HepG2 (cell line): ENCODE results near the gene MGA. TPM values are rescaled to one million over a fixed set of nuclear protein-coding genes. Genes with fewer than 3 reads are reported as not detected.

Experiments used
- ATAC-seq: fragments of 200-7000 bp; cut with Tn5 transposase; 3 replicates; pipeline ENCODE4 v1.9.1; 2020; ENCODE audit warnings: mild to moderate bottlenecking, moderate library complexity
- BruUV-seq: library from RNA; stranded (reverse); fragments of 400-500 nt; replicated peaks from 2 replicates; lab custom pipeline; 2021; lab: Mats Ljungman, UMichigan
- CTCF ChIA-PET: fragments of 300-600 bp; formaldehyde crosslinking; extraction: SDS; loops from one replicate; lab custom pipeline; 2021; ENCODE audit warnings: low total read pairs, inconsistent platforms, low intra/inter-chr PET ratio; lab: Yijun Ruan, JAX
- POLR2A ChIA-PET: fragments of 350-600 bp; sonication (Branson Sonifier 250); formaldehyde crosslinking; loops from one replicate; lab custom pipeline; 2020; ENCODE audit warnings: antibody characterized with exemption, inconsistent platforms; lab: Yijun Ruan, JAX
- DNase-seq: peaks from one replicate; pipeline ENCODE4 v3.0.0-alpha.2; 2015; ENCODE audit warnings: low spot score
- FAIRE-seq: peaks from 3 replicates; lab custom pipeline; 2011; peaks lifted over from hg19 to GRCh38; lab: Jason Lieb, UNC
- H2AFZ ChIP-seq: one replicate; pipeline ENCODE4 v1.6.1; 2011; ENCODE audit warnings: low read length, inconsistent platforms
- H3K27ac ChIP-seq: fragments of 300-600 bp; 3 replicates; pipeline ENCODE4 v1.8.0; 2011; ENCODE audit warnings: mixed run types, mild to moderate bottlenecking, mixed read lengths, low read length, inconsistent platforms; ENCODE audit not compliant: insufficient read depth; ENCODE audit errors: extremely low read length
- H3K27me3 ChIP-seq, 2 experiments: fragments of 200-600 bp in 1 of 2; 2 replicates in 1 of 2; 3 replicates in 1 of 2; pipeline versions ENCODE4 v1.6.0 to v1.8.0; 2011; ENCODE audit warnings: low read length in 2 of 2, mild to moderate bottlenecking in 2 of 2, moderate library complexity in 2 of 2, inconsistent platforms in 1 of 2; ENCODE audit not compliant: insufficient read depth in 2 of 2, control insufficient read depth in 1 of 2
- H3K36me3 ChIP-seq, 2 experiments: fragments of 200-600 bp in 1 of 2; replicated peaks in 1 of 2; 2 replicates in 1 of 2; 3 replicates in 1 of 2; pipeline versions ENCODE4 v1.5.1 to v1.8.0; 2011; ENCODE audit warnings: low read length in 2 of 2, inconsistent platforms in 1 of 2; ENCODE audit not compliant: insufficient read depth in 2 of 2, control insufficient read depth in 1 of 2
- H3K4me1 ChIP-seq: 2 replicates; pipeline ENCODE4 v1.5.1; 2012; ENCODE audit warnings: low read length, inconsistent platforms; ENCODE audit not compliant: insufficient read depth
- H3K4me2 ChIP-seq: 2 replicates; pipeline ENCODE4 v1.6.0; 2011; ENCODE audit warnings: low read depth, low read length, inconsistent platforms
- H3K4me3 ChIP-seq, 3 experiments: fragments of 200-600 bp in 1 of 3; sonication (generic), shearing (Covaris generic) in 1 of 3; replicated peaks in 1 of 3; 2 replicates each; pipeline ENCODE4 v1.5.1; 2011 to 2016; ENCODE audit warnings: low read length in 3 of 3, inconsistent platforms in 2 of 3, low read depth in 2 of 3, mild to moderate bottlenecking in 2 of 3, control low read depth in 1 of 3, mixed read lengths in 1 of 3; ENCODE audit not compliant: insufficient read depth in 1 of 3
- H3K79me2 ChIP-seq: one replicate; pipeline ENCODE4 v1.6.1; 2011; ENCODE audit warnings: low read length, inconsistent platforms; ENCODE audit not compliant: insufficient read depth
- H3K9ac ChIP-seq: 2 replicates; pipeline ENCODE4 v1.6.0; 2011; ENCODE audit warnings: mild to moderate bottlenecking, low read depth, low read length, inconsistent platforms; ENCODE audit not compliant: insufficient read depth
- H3K9me3 ChIP-seq: 2 replicates; pipeline ENCODE4 v1.5.1; 2012; ENCODE audit warnings: mild to moderate bottlenecking, low read length
- H4K20me1 ChIP-seq: 2 replicates; pipeline ENCODE4 v1.6.0; 2011; ENCODE audit warnings: inconsistent platforms, mild to moderate bottlenecking, low read length, moderate library complexity; ENCODE audit not compliant: insufficient read depth
- IRF2 ChIP-seq: IDR thresholded peaks from 2 replicates; pipeline ENCODE4 v1.6.1; 2018; ENCODE audit warnings: missing genetic modification reagents, missing compliant biosample characterization
- MYC ChIP-seq: sonication (generic); formaldehyde crosslinking; IDR thresholded peaks from 2 replicates; pipeline ENCODE4 v1.9.0; 2021; ENCODE audit warnings: missing genetic modification reagents, borderline replicate concordance
- NCOR1 ChIP-seq: fragments of 200-600 bp; sonication (generic); IDR thresholded peaks from 2 replicates; pipeline ENCODE4 v1.7.0; 2017; ENCODE audit warnings: antibody characterized with exemption, low read length, borderline replicate concordance
- NFIC ChIP-seq: IDR thresholded peaks from 2 replicates; pipeline ENCODE4 v1.6.1; 2012; ENCODE audit warnings: mild to moderate bottlenecking, low read length, inconsistent platforms
- SMAD1 ChIP-seq: sonication (generic); formaldehyde crosslinking; IDR thresholded peaks from 2 replicates; pipeline ENCODE4 v1.4.0; 2020; ENCODE audit warnings: missing genetic modification reagents, low read depth, mild to moderate bottlenecking, borderline replicate concordance
- SYNCRIP ChIP-seq: fragments of 200-400 bp; formaldehyde crosslinking; IDR thresholded peaks from 2 replicates; pipeline ENCODE4 v1.6.1; 2018; ENCODE audit warnings: mild to moderate bottlenecking, low read depth, low read length; ENCODE audit not compliant: insufficient read depth
- WGBS: methylation state at CpG from one replicate; pipeline ENCODE4 v1.1.6; 2017; ENCODE audit warnings: low lambda C conversion rate; 5-methylcytosine and 5-hydroxymethylcytosine counted together
- in situ Hi-C: cut with HindIII; loops from 2 replicates; pipeline ENCODE4 v1.10.0; 2017; ENCODE audit warnings: low pct_unique_long_range_greater_than_20kb; ENCODE audit not compliant: extremely low pct_ligation_motif_present
- intact Hi-C: fragments of 100-400 bp; cut with micrococcal nuclease; formaldehyde crosslinking; loops from one replicate; pipeline ENCODE4 v1.10.0; 2022; ENCODE audit not compliant: unreplicated experiment
- polyA plus RNA-seq, 8 experiments: library from polyadenylated mRNA; depleted of rRNA in 3 of 8; stranded (reverse) in 7 of 8; unstranded in 1 of 8; fragments of >200 nt; fragmentation: Illumina TruSeq in 4 of 8; extraction: Trizol in 4 of 8; gene quantifications; 2 replicates each; pipeline versions ENCODE4 v1.2.1 to v1.2.3, GENCODE V29; 2011 to 2016; ENCODE audit warnings: low read depth in 4 of 8, missing spikeins in 1 of 8, mixed read lengths in 1 of 8; ENCODE audit not compliant: insufficient read depth in 1 of 8
- total RNA-seq, 5 experiments: library from RNA; depleted of rRNA; stranded (reverse); fragments of >200 nt; fragmentation: Illumina TruSeq; extraction: Trizol; gene quantifications; 2 replicates each; pipeline ENCODE4 v1.2.3, GENCODE V29; 2016; ENCODE audit warnings: low read depth in 1 of 5
- TF ChIP-seq, protein P1 (sequence below), 2 experiments: fragments of 450-650 bp in 1 of 2; sonication (generic) in 1 of 2; formaldehyde crosslinking in 1 of 2; IDR thresholded peaks; 2 replicates each; pipeline versions ENCODE4 v1.6.1 to v1.8.0; 2016 to 2022; ENCODE audit warnings: antibody characterized with exemption in 1 of 2, mild to moderate bottlenecking in 1 of 2, missing genetic modification reagents in 1 of 2
- TF ChIP-seq, protein P2 (sequence below): sonication (generic); formaldehyde crosslinking; IDR thresholded peaks from 2 replicates; pipeline ENCODE4 v1.5.1; 2020; ENCODE audit warnings: mild to moderate bottlenecking, moderate library complexity, missing genetic modification reagents
- TF ChIP-seq, protein P3 (sequence below): sonication (generic); formaldehyde crosslinking; IDR thresholded peaks from 2 replicates; pipeline ENCODE4 v1.5.1; 2020; ENCODE audit warnings: missing genetic modification reagents, mild to moderate bottlenecking, borderline replicate concordance

MGA gene
- total and polyA plus RNA-seq, 2 of the 13 experiments (the other 11 are each of a cell fraction or from before 2014, with no cell fraction given) = 5.3 to 59.0 TPM

DNA sequence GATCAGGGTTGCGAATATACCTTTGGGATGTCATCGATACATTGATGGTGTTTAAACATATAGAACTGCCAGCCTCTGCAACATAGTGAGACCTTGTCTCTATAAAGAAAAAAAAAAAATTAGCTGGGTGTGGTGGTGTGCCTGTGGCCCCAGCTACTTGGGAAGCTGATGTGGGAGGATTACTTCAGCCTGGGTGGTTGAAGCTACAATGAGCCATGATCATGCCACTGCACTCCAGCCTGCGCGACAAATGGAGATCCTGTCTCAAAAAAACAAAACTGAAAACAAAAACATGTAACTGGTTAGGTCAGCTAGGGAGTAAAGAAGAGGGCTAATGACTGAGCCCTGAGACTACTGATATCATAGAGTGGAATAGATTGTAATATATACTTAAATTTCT is 30.7 kb upstream of the MGA start (continued):
- TF ChIP-seq, protein P1, sequence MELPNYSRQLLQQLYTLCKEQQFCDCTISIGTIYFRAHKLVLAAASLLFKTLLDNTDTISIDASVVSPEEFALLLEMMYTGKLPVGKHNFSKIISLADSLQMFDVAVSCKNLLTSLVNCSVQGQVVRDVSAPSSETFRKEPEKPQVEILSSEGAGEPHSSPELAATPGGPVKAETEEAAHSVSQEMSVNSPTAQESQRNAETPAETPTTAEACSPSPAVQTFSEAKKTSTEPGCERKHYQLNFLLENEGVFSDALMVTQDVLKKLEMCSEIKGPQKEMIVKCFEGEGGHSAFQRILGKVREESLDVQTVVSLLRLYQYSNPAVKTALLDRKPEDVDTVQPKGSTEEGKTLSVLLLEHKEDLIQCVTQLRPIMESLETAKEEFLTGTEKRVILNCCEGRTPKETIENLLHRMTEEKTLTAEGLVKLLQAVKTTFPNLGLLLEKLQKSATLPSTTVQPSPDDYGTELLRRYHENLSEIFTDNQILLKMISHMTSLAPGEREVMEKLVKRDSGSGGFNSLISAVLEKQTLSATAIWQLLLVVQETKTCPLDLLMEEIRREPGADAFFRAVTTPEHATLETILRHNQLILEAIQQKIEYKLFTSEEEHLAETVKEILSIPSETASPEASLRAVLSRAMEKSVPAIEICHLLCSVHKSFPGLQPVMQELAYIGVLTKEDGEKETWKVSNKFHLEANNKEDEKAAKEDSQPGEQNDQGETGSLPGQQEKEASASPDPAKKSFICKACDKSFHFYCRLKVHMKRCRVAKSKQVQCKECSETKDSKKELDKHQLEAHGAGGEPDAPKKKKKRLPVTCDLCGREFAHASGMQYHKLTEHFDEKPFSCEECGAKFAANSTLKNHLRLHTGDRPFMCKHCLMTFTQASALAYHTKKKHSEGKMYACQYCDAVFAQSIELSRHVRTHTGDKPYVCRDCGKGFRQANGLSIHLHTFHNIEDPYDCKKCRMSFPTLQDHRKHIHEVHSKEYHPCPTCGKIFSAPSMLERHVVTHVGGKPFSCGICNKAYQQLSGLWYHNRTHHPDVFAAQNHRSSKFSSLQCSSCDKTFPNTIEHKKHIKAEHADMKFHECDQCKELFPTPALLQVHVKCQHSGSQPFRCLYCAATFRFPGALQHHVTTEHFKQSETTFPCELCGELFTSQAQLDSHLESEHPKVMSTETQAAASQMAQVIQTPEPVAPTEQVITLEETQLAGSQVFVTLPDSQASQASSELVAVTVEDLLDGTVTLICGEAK (IDR thresholded peaks at IDR 0.05) = no peak
- TF ChIP-seq, protein P1 (CRISPR knock-in tag; IDR thresholded peaks at IDR 0.05) = no peak
- TF ChIP-seq IRF2 (CRISPR knock-in tag) (no peak), SYNCRIP (no peak)

DNA sequence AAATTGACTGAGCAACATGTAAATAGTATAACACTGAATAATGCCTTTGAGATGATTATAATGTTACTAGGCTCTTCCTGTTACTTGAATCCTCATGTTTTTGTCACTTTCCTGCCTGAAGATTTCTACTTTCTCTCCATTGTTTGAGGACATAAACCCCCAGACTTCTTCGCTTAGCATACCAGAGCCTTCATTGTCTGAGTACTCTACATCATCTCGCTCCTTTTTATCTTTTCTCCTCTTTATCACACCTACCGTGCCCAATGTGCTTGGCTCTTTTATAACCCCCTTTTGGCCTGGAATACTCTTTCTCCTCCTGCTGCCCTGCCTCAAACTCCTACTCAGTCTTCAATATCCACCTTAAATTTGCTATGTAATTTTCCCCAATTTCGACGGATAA is 30.3 kb upstream of the MGA start:
- CTCF ChIA-PET = no interaction called here

More for the DNA sequence above, 30.3 kb upstream of the MGA start:
- Histone ChIP-seq H3K27me3 (no peaks in the 10 kb centered on the region), H3K9me3 (no peaks in the 10 kb centered on the region), H3K27ac (no peak overlapping the region), H3K4me2 (no peak overlapping the region), H3K79me2 (peaks cover 75% of the 10 kb centered on the region), H3K9ac (no peak overlapping the region), H3K4me3 (no peak overlapping the region), H3K36me3 (0 out of 5 replicates have a peak, but pooled peaks cover 0 to 3% of the 10 kb centered on the region in 2 experiments), H4K20me1 (no peaks in the 10 kb centered on the region), H3K4me1 (peaks cover 45% of the 10 kb centered on the region), H2AFZ (no peak overlapping the region)
- TF ChIP-seq, protein P2, sequence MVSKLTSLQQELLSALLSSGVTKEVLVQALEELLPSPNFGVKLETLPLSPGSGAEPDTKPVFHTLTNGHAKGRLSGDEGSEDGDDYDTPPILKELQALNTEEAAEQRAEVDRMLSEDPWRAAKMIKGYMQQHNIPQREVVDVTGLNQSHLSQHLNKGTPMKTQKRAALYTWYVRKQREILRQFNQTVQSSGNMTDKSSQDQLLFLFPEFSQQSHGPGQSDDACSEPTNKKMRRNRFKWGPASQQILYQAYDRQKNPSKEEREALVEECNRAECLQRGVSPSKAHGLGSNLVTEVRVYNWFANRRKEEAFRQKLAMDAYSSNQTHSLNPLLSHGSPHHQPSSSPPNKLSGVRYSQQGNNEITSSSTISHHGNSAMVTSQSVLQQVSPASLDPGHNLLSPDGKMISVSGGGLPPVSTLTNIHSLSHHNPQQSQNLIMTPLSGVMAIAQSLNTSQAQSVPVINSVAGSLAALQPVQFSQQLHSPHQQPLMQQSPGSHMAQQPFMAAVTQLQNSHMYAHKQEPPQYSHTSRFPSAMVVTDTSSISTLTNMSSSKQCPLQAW (CRISPR knock-in tag) = no peak
- TF ChIP-seq, protein P3, sequence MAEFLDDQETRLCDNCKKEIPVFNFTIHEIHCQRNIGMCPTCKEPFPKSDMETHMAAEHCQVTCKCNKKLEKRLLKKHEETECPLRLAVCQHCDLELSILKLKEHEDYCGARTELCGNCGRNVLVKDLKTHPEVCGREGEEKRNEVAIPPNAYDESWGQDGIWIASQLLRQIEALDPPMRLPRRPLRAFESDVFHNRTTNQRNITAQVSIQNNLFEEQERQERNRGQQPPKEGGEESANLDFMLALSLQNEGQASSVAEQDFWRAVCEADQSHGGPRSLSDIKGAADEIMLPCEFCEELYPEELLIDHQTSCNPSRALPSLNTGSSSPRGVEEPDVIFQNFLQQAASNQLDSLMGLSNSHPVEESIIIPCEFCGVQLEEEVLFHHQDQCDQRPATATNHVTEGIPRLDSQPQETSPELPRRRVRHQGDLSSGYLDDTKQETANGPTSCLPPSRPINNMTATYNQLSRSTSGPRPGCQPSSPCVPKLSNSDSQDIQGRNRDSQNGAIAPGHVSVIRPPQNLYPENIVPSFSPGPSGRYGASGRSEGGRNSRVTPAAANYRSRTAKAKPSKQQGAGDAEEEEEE = no peak
- TF ChIP-seq NFIC (no peak), NCOR1 (no peak), SMAD1 (CRISPR knock-in tag) (no peak), MYC (CRISPR knock-in tag) (no peak)
- FAIRE-seq (no peak), DNase-seq (no peak), ATAC-seq (no peak)
- BruUV-seq = no TSS peak
- in situ Hi-C loops (no loop called here), intact Hi-C loops (no loop called here)
- WGBS = 85% methylated on average over 5 of the region's 5 CpGs
- POLR2A ChIA-PET = interaction anchor here (1.8 kb wide), 1 partner anchor 8 kb away, joined by 17 read pairs; no protein-coding TSS in a partner anchor
